HG03565 (cell line): ENCODE data around the gene CREM.
"Not testable (repeated sequence)": the region's sequence is repeated elsewhere in the genome, so short reads cannot be mapped to it uniquely, and the experiment has no call there.

Experiments used
- ATAC-seq: cut with Tn5 transposase; IDR thresholded peaks from one replicate; pipeline ENCODE4 v1.9.1; 2021; ENCODE audit warnings: mild to moderate bottlenecking, moderate library complexity; ENCODE audit not compliant: unreplicated experiment

Gene CREM

DNA sequence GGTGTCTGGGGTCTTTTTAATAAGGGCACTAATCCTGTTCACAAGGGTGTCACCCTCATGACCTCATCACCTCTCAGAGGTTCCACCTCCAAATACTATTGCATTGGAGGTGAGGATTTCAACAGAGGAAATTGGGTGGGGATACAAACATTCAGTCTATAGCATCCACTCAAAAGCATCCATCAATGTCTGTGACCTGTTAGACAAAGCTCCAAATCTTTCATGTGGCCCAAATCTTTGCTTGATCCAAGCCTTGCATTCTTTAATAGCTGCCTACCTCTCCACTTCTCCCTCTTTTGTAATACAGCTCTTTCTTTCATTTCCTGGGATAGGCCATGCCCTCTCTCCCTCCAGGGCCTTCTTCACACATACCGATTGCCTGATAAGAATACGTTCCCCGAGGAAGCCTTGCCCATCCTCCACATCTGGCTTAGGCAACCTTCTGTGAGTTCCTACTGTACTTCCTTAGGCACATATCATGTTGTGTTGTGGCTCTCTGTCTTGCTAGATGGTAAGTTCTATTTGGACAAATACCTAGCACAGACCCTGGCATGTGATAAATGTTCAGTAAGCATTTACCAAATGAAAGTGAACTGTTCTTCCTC lies 66.1 kb downstream of the CREM start:
- no peak for ATAC-seq

DNA sequence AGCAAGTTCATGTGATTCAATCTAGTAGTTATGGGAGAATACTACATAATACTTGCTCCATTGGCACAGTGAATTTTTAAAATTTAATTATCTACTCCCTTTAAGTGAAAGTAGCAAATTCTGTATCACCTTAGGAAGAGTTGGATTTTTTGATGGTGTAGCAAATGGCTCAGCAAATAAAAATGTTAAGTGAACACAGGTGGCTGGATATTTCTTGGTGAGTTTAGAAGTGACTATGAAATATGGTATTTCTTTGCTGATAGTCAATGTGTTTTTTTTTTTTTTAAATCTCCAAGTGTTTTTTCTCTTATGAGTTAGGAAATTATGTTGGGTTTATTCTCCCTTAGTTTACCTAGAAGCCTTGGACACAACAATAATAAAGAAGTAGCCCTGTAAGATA lies 67.8 kb downstream of the CREM start:
- no peak for ATAC-seq

DNA sequence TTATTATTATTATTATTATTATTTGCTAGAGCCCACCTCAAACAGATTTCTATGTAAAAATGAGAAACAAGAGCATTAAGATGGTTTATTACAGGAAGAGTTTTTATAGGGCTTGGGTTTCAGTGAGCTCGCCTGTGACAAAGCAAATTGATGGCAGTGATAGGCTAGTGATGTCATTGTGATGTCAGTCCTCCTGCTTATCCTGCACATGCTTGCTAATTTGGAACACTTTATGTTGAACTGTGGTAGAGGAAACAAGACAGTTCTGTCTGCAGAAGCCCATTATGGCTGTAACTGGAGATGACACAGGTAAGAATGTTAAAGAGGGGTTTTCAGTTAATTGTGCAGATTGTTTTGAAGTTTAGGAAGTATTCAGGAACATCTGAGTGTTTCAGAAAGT lies 68.3 kb downstream of the CREM start:
- ATAC-seq = no peak

DNA sequence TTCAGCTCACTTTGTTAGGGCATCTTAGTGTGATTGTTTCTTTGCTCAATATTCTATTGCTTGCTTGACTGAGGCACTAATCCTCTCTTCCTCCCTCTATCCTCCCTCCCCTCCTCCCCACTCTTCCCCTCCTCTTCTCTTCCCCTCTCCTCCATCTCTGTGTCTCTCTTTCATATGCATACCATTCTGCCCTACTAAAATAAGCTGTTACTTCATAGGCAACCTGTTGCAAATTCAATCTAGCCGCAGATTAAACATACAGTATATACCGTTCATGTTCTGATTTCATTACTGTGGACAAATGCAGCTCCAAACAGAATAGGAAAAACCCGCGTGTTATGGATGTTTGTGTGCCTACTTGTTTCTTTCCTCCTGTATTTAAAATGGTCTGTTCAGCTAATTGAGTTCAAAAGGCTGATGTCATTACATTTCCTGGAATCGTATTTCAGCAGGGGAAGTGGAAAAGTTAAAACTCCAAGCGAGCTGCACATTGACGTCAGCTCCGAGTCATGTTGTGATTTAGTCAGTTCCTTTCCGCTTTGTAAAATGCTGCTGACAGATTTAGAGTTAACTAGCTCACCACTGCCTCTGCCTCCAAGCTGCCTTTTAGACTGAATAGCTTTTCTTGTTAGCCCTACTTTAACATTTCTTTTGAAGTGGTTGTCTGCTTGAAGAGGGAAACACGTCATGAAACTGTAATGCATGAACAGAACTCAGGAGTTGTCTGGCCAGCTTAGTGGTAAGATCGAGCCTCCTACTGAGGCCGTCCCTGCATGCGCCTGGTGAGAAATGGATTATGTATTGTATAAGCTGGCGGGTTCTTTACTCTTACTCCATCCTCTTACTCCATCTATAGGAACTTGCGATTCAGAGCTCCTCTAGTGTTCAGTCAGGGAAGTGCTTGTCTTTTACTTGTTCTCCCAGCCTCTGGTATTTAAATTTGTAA lies 69.0 kb downstream of the CREM start:
- ATAC-seq = peak; percentile 93

DNA sequence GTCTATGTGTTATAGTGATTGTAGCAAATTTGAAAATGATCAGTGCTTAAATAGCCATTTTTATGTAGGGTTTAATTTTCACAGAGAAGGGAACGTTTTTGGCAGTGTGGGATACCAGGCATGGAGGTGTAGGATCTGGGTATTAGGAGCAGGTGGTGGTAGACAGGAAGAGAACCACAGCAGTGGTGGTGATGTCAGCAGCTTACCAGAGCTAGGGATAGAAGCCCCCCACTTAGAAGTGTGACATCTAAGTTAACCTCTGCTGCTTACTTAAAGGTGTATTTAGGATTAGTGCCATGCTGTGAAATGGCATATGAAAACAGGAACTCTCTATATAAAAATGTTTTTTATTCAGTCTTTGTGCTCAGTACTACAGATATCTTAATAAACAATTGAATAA lies 73.8 kb downstream of the CREM start:
- no peak for ATAC-seq

DNA sequence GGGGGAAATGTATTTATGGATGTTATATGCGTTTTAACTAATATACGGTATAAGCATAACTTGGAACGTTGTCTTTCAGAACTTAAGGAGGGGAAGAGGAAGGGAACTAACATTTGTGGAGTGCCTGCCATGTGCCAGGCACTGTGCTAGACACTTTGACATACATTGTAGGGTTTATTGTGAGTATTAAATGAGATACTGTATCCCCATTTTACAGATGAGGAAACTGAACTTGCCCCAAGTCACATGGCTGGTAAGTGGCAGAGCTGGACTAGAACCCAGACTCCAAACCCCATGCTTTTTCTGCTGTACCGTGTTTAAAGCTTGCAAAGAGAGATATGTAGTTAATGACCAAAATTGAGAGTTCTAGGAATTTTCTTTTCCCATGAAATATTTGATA lies 74.6 kb downstream of the CREM start:
- no peak for ATAC-seq

DNA sequence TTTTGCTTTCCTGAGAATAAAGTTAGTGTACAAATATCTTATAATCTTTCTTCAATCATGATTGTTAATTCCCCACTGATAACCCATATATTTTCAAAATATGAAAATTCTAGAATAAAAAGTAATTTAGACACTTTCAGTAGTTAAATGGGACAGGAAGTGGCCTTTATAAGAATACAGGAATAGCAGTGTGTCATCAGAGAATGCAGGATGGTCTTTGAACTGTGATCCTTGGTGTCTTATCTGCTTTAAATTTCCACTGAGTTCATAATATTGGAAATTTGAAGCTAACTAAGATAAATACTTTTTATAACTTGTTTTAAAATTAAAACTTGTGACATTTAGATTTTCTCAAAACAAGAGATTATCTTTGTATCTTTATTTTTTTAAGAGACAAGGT lies 75.4 kb downstream of the CREM start:
- no peak for ATAC-seq

DNA sequence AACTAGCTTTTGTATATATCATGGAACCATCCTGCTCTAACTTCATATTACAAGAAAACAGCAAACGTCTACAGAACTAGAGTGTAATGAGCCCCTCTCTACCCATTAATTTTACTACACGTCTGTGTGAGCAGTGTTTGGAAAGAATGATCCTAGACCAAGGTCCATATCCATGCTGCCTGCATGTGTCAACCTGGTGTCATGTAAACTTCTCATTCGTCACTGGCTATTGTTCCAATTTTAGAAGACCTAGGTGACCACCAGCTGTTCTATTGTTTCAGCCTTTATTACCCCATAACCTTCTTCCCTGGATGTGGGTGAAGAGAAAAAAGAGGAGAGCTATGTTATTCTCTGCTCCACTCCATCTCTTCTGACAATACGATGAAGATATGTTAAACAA lies 77.1 kb downstream of the CREM start:
- ATAC-seq = no peak

DNA sequence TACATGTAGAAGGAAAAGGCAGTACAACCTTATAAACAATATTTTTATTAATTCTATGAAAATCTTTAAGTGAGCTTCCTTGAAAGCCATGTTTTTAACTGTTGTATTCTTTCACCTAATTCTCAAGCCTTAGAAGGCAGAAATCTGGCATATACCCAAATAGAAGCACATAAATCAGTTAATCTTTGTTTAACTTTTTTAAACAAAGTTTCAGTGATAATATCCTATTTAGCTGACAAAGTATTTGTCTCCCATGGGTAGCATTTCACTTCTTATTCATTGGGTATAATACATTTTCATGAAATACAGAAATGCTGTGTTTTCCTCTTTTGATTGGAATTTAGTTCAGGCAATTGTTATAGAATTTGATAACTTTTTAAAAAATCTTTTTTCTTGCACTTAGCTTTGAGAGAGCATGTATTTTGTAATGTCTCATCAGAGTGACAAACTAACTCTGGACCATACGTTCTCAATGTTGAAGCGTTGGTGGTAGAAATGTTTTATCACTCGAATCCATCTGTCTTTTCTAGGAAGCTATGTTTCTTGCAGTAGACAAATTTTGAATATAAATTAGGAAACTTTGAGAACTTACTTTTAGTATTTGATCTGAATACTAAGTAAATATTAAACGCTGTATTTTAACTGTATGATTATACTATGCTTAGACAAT lies 78.1 kb downstream of the CREM start:
- no peak for ATAC-seq

DNA sequence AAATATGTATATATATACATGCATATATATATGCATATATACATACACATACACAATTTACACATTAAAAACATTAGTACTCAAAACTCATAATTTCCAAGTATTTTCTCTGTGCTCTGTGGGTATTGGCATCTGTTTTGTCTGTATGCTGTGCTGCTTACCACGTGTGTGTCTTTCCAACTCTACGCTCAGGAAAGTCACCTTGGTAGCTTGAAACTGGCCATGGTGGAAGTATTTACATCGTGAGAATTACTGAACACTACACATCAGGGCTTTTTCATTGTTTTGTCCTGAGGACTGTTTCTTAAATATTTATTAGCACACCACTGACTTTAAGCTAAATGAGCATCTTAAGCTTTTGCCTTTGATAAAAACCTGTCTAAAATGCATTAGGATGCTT lies 79.6 kb downstream of the CREM start:
- no peak for ATAC-seq

DNA sequence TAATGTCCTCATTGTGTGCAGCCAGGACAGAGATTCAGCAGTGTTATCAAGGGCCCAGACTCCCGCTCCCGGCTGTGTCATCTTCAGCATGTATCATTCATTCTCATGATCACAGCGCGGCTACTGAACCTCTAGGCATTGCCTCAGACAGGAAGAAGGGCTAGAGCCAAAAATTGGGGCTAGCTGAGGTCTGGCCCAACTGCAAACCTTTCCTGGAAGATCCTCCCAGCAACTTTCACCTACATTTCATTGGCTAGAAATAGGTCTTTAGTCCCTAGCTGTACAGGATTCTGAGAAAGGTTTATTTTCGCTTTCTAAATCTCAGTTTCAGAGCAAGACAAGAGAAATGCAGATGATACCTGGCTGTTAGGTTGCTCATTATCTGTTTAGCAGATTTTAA lies 81.9 kb downstream of the CREM start:
- ATAC-seq = peak; percentile 54

DNA sequence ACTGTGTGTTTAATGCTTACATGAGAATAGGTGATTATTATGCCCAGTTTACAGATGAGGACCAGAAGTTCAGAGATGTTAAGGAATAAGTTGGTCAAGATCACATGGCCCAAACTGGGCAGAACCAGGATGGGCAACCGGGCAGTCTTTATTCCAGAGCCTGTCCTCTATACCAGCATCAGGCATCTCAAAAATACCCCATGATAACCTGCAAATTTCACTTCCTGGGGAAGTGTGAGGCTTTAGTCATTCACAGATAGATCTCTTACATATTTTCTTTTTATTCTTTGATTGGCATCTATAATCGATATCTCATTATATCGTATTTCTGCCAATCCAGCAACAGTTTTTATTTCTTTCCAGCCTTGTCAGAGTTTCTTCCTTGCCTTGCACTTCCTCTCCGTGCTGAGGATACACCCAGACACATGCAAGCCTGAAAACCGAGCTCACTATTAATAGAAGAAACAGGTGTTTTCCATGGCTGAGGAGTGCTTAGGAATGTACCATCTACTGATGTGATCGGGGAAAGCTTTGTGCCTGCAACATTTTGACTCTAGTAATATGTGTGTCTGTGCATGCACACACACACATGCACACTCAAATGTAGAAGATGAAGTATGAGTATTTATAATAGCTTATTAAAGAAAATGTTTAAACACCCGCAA lies 82.4 kb downstream of the CREM start:
- peak; percentile 37 for ATAC-seq

DNA sequence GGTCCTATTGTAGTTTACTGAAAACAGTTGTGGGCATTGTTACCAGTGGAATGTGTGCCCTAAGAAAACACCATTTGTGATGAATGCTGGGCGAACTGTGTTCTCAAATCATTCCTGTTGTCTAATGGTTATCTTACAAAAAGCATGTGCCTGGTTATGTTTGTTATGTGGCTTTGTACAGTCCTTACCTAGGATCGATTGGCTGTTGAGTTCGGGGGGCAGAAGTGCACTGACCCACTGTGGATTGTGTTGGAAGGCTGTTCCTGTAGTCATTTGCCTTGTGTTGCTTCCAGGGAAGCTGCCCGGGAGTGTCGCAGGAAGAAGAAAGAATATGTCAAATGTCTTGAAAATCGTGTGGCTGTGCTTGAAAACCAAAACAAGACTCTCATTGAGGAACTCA lies 84.3 kb downstream of the CREM start:
- no peak for ATAC-seq

DNA sequence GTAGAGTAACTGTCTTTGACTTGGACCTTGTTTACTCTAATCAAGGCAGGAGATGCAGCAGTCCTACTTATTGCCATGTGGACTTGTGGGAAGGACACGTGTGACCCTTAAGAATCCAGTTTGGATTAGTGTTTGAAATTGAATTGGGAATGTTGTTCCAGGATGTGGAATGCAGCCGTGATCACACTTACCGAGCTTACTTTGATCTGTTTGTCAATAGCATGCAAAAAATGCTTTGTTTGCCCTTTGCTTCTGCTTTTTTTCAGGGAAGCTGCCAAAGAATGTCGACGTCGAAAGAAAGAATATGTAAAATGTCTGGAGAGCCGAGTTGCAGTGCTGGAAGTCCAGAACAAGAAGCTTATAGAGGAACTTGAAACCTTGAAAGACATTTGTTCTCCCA lies 84.7 kb downstream of the CREM start:
- no peak for ATAC-seq

DNA sequence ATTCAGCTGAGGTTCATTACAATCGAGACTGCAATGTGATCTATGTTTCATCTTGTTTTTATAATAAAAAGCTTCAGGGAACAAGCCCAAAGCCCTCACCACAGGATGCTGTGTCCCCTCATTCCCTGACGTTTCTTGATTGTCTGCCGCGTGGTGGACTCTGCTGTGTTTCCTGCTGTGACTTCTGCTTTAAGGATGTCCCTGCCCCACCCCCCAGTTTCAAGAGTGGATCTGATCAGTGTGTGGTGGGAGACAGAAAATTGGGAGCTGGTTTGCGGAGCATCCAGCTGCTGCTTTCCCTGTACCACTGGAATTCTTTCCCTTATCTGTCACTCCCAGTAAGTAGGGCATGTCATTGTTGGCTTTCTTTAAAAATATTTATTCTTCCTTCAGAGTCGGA lies 86.2 kb downstream of the CREM start:
- no peak for ATAC-seq

DNA sequence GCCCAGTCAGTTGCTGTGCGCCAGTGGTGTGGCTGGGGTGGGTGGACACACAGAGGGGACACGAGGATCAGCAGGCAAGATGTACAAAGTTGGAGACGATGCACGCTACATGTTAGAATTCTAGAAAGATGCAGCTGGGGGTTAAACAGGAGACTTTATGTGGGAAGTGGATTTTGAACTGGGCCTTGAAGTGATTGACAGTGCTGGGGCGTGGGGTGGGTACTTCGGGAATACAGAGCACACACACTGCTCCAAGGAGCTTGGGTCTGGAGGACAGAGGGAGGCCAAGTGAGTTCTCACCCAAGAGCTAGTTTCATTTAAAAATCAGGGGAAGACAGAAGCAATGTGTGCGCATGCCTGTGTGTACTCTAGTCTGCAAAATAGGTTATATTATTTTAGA lies 87.1 kb downstream of the CREM start:
- ATAC-seq = no peak

DNA sequence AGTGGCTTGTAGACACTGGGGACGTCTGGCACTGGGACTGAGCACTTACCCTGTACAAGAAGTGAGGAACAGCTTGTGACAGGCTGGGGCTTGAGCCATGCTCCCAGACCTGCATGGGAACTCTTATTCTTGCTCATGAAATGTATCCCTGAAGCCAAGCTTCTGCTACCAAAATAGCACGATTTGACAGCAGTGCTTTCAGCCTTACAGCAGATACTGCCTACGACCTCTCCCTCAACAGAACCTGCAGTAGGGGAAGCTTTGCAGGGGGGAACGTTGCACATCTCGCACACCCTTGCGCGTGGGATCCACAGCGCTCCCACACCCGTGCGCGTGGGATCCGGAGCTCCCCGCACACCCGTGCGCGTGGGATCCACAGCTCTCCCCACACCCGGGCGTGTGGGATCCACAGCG lies 88.0 kb downstream of the CREM start:
- ATAC-seq = no peak

DNA sequence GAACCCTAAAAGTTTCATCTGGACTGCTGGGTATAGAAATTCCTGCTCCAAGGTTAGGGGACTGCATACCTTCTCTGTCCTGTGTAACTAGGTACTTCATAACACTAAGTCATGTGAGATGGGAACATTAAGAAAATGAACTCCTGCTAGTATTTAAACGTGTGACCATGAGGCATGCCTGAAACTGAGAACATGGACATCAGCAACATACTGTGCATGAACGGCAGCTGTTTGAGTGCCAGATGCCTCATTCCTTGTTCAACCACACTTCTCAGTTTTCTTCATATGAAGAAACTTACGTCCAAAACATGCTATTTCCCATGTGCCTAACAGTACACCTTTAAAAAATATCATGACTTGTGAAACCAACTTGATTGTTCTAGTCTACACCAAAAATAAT lies 88.5 kb downstream of the CREM start:
- no peak for ATAC-seq

DNA sequence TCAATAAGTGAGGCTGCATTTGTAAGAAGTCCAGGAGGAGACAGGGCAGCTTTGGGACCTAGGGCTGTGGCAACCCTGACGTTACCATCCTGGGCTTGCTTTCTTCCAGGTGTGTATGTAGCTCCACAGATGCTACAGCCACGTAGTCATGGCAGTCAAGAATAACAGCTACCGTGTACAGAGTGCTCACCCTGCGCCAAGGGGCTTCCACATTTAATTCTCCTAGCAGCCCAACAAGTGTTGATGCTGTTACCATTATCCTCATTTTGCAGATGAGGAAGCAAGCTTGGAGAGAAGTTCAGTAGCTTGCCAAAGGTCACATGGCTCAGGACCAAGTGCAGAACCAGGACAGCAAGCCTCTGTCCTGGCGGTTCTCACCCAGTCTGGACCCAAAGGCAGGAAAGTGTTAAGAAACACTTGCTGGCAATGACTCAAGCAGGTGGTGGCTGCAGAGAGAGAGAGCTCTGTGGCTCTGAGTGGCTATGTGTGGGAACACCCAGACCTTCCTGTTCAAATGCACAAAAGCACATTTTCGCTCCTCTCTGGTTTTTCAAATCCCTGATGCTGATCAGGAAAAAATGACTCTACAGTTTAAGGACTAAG lies 89.8 kb downstream of the CREM start:
- ATAC-seq = no peak

DNA sequence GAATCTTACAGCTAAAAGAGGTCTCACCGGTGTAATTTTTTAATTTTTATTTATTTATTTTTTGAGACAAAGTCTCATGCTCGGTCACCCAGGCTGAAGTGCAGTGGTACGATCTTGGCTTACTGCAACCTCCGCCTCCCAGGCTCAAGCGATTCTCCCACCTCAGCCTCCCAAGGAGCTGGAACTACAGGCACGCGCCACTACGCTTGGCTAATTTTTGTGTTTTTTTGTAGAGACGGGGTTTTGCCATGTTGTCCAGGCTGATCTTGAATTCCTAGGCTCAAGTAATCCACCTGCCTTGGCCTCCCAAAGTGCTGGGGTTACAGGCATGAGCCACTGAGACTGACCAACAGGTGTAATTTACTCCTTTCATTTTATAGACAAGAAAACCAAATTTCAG lies 90.3 kb downstream of the CREM start:
- ATAC-seq = not testable (repeated sequence)

DNA sequence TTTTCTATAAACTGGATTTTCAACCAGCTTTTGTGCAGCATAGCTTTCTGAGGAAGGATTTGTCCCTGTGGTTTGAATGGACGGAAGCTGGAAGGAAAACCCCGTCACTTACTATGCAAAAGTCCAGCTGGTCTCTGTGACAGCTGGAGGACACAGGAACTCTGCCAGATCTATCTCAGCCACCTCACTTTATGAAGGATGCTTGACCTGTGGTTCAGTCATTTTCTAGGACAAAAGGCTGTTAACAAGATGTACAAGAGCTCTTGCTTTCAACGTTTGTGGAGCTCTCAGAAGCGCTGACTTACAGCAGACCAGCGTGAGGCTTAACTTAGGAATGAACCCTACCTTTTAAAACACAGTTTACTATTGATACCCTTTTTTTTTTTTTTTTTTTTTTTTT lies 90.8 kb downstream of the CREM start:
- ATAC-seq = no peak
